HepG2 (cell line): Measurements from ENCODE around the gene IFT88. TPM values are rescaled to one million over a fixed set of nuclear protein-coding genes. Genes with fewer than 3 reads are reported as not detected.

Experiments
- ATM ChIP-seq: fragments of 450-650 bp; IDR thresholded peaks from 2 replicates; pipeline ENCODE4 v1.7.1; 2017; ENCODE audit warnings: mild to moderate bottlenecking, borderline replicate concordance
- CREM ChIP-seq, 2 experiments: sonication (generic) in 1 of 2; formaldehyde crosslinking in 1 of 2; IDR thresholded peaks; 2 replicates each; pipeline versions ENCODE4 v1.4.0 to v1.6.1; 2016 to 2020; ENCODE audit warnings: antibody characterized with exemption in 1 of 2, mild to moderate bottlenecking in 1 of 2, missing genetic modification reagents in 1 of 2
- GATAD2A ChIP-seq: IDR thresholded peaks from 2 replicates; pipeline ENCODE4 v1.6.1; 2016
- HNF4G ChIP-seq, 2 experiments: sonication (generic) in 1 of 2; formaldehyde crosslinking in 1 of 2; IDR thresholded peaks; 2 replicates each; pipeline versions ENCODE4 v1.4.0 to v1.6.1; 2011 to 2020; ENCODE audit warnings: borderline replicate concordance in 2 of 2, low read depth in 2 of 2, mild to moderate bottlenecking in 2 of 2, low read length in 1 of 2, missing genetic modification reagents in 1 of 2, moderate library complexity in 1 of 2
- ISL2 ChIP-seq: sonication (generic); formaldehyde crosslinking; IDR thresholded peaks from 2 replicates; pipeline ENCODE4 v1.5.0; 2020; ENCODE audit warnings: missing genetic modification reagents
- NCOA1 ChIP-seq: sonication (generic); formaldehyde crosslinking; IDR thresholded peaks from 2 replicates; pipeline ENCODE4 v1.9.0; 2021; ENCODE audit warnings: missing genetic modification reagents
- NR2F6 ChIP-seq, 2 experiments: IDR thresholded peaks; 2 replicates each; pipeline ENCODE4 v1.6.1; 2016; ENCODE audit warnings: antibody characterized with exemption in 1 of 2, mild to moderate bottlenecking in 1 of 2
- SAP130 ChIP-seq: IDR thresholded peaks from 2 replicates; pipeline ENCODE4 v1.6.1; 2016; ENCODE audit warnings: low read depth
- SOX6 ChIP-seq, 2 experiments: fragments of 450-650 bp in 1 of 2; sonication (generic) in 1 of 2; formaldehyde crosslinking in 1 of 2; IDR thresholded peaks; 2 replicates each; pipeline versions ENCODE4 v1.4.0 to v1.6.1; 2017 to 2020; ENCODE audit warnings: antibody characterized with exemption in 1 of 2, mild to moderate bottlenecking in 1 of 2, missing genetic modification reagents in 1 of 2
- SP140L ChIP-seq: sonication (generic); formaldehyde crosslinking; IDR thresholded peaks from 2 replicates; pipeline ENCODE4 v1.4.0; 2020; ENCODE audit warnings: missing genetic modification reagents, borderline replicate concordance
- SP4 ChIP-seq: sonication (generic); formaldehyde crosslinking; IDR thresholded peaks from 2 replicates; pipeline ENCODE4 v1.8.1; 2023; ENCODE audit warnings: mild to moderate bottlenecking, missing genetic modification reagents
- TCF7 ChIP-seq: sonication (generic); IDR thresholded peaks from 2 replicates; pipeline ENCODE4 v1.6.1; 2016; ENCODE audit warnings: antibody characterized with exemption, low read depth
- TEF ChIP-seq: sonication (generic); formaldehyde crosslinking; IDR thresholded peaks from 2 replicates; pipeline ENCODE4 v1.5.0; 2020; ENCODE audit warnings: missing genetic modification reagents
- TOPORS ChIP-seq: sonication (generic); formaldehyde crosslinking; IDR thresholded peaks from 2 replicates; pipeline ENCODE4 v1.8.0; 2023; ENCODE audit warnings: mild to moderate bottlenecking, missing genetic modification reagents
- ZBTB14 ChIP-seq: sonication (generic); formaldehyde crosslinking; IDR thresholded peaks from 2 replicates; pipeline ENCODE4 v1.4.0; 2020; ENCODE audit warnings: missing genetic modification reagents
- ZBTB20 ChIP-seq: sonication (generic); formaldehyde crosslinking; IDR thresholded peaks from 2 replicates; pipeline ENCODE4 v1.8.1; 2023; ENCODE audit warnings: missing genetic modification reagents, low read depth, mild to moderate bottlenecking, borderline replicate concordance
- ZMYM2 ChIP-seq: sonication (generic); formaldehyde crosslinking; IDR thresholded peaks from 2 replicates; pipeline ENCODE4 v1.8.0; 2022; ENCODE audit warnings: mild to moderate bottlenecking, missing genetic modification reagents
- ZNF230 ChIP-seq: sonication (generic); formaldehyde crosslinking; IDR thresholded peaks from 2 replicates; pipeline ENCODE4 v1.4.0; 2020; ENCODE audit warnings: mild to moderate bottlenecking, missing genetic modification reagents
- ZNF280B ChIP-seq: sonication (generic); formaldehyde crosslinking; IDR thresholded peaks from 2 replicates; pipeline ENCODE4 v1.5.0; 2020; ENCODE audit warnings: missing genetic modification reagents, mild to moderate bottlenecking, borderline replicate concordance
- ZNF281 ChIP-seq: sonication (generic); formaldehyde crosslinking; IDR thresholded peaks from 2 replicates; pipeline ENCODE4 v1.4.0; 2020; ENCODE audit warnings: missing genetic modification reagents, borderline replicate concordance
- ZNF343 ChIP-seq: sonication (generic); formaldehyde crosslinking; IDR thresholded peaks from 2 replicates; pipeline ENCODE4 v1.4.0; 2020; ENCODE audit warnings: mild to moderate bottlenecking, missing genetic modification reagents
- ZNF607 ChIP-seq: sonication (generic); formaldehyde crosslinking; IDR thresholded peaks from 2 replicates; pipeline ENCODE4 v1.5.1; 2020; ENCODE audit warnings: missing genetic modification reagents, mild to moderate bottlenecking, borderline replicate concordance
- ZNF670 ChIP-seq: sonication (generic); formaldehyde crosslinking; IDR thresholded peaks from 2 replicates; pipeline ENCODE4 v1.8.0; 2022; ENCODE audit warnings: mild to moderate bottlenecking, missing genetic modification reagents, borderline replicate concordance
- ZNF788 ChIP-seq: sonication (generic); formaldehyde crosslinking; IDR thresholded peaks from 2 replicates; pipeline ENCODE4 v1.5.0; 2020; ENCODE audit warnings: mild to moderate bottlenecking, missing genetic modification reagents, borderline replicate concordance
- polyA plus RNA-seq, 8 experiments: library from polyadenylated mRNA; depleted of rRNA in 3 of 8; stranded (reverse) in 7 of 8; unstranded in 1 of 8; fragments of >200 nt; fragmentation: Illumina TruSeq in 4 of 8; extraction: Trizol in 4 of 8; gene quantifications; 2 replicates each; pipeline versions ENCODE4 v1.2.1 to v1.2.3, GENCODE V29; 2011 to 2016; ENCODE audit warnings: low read depth in 4 of 8, missing spikeins in 1 of 8, mixed read lengths in 1 of 8; ENCODE audit not compliant: insufficient read depth in 1 of 8
- total RNA-seq, 5 experiments: library from RNA; depleted of rRNA; stranded (reverse); fragments of >200 nt; fragmentation: Illumina TruSeq; extraction: Trizol; gene quantifications; 2 replicates each; pipeline ENCODE4 v1.2.3, GENCODE V29; 2016; ENCODE audit warnings: low read depth in 1 of 5

The IFT88 gene
- total and polyA plus RNA-seq, 2 of the 13 experiments (the other 11 are each of a cell fraction or from before 2014, with no cell fraction given) = 8.4 to 19.9 TPM

GRCh38 chr13:20534038-20534608 lies 32.8 kb upstream of the IFT88 start (continued):
- TF ChIP-seq NR2F6 (IDR thresholded peaks at IDR 0.05) = peak; percentile 65; the same call in 1 of the 2 replicates
- 0 out of 2 replicates have a peak, but pooled peaks have one; percentile 20 for TF ChIP-seq NR2F6 (CRISPR knock-in tag; IDR thresholded peaks at IDR 0.05)
- no peak for TF ChIP-seq ZNF788
- TF ChIP-seq CREM (IDR thresholded peaks at IDR 0.05) = peak; percentile 49; the same call in 1 of the 2 replicates
- TF ChIP-seq CREM (CRISPR knock-in tag; IDR thresholded peaks at IDR 0.05) = no peak
- no peak for TF ChIP-seq SAP130 (CRISPR knock-in tag)
- TF ChIP-seq NCOA1 = no peak
- no peak for TF ChIP-seq ZNF670 (CRISPR knock-in tag)
- no peak for TF ChIP-seq ZNF343
- TF ChIP-seq ZNF607 = no peak
- TF ChIP-seq SOX6 (IDR thresholded peaks at IDR 0.05) = no peak
- peak; percentile 41 for TF ChIP-seq SOX6 (CRISPR knock-in tag; IDR thresholded peaks at IDR 0.05)
- TF ChIP-seq ATM = no peak
- no peak for TF ChIP-seq ZBTB14 (CRISPR knock-in tag)
- TF ChIP-seq ZBTB20 (CRISPR knock-in tag) = no peak
- peak; percentile 67 for TF ChIP-seq ISL2 (CRISPR knock-in tag)
- TF ChIP-seq SP140L = no peak
- peak; percentile 36; the same call in 1 of the 2 replicates for TF ChIP-seq GATAD2A
- TF ChIP-seq ZNF230 (CRISPR knock-in tag) = no peak
- peak; percentile 86 for TF ChIP-seq ZNF281 (CRISPR knock-in tag)
- TF ChIP-seq TCF7 = peak; percentile 82
- peak; percentile 59 for TF ChIP-seq ZMYM2 (CRISPR knock-in tag)
- TF ChIP-seq HNF4G (IDR thresholded peaks at IDR 0.05; ENCODE audit: borderline replicate concordance, low read depth, low read length) = peak; percentile 75; the same call in 1 of the 2 replicates
- no peak for TF ChIP-seq HNF4G (CRISPR knock-in tag; IDR thresholded peaks at IDR 0.05; ENCODE audit: borderline replicate concordance, low read depth)
- peak; percentile 96 for TF ChIP-seq ZNF280B (CRISPR knock-in tag)
- TF ChIP-seq TEF (CRISPR knock-in tag) = no peak
- peak; percentile 92; the same call in 1 of the 2 replicates for TF ChIP-seq TOPORS (CRISPR knock-in tag)
- TF ChIP-seq SP4 (CRISPR knock-in tag) = no peak
